Endodermal cell (in vitro differentiated cells): ENCODE data around the gene RAD51D. TPM values are rescaled to one million over a fixed set of nuclear protein-coding genes. Genes with fewer than 3 reads are reported as not detected.

ENCODE experiments used
- DNase-seq: peaks from one replicate; pipeline ENCODE4 v3.0.0-alpha.2; 2017
- H3K27ac ChIP-seq: 2 replicates; pipeline ENCODE4 v1.5.1; 2013; ENCODE audit warnings: mild to moderate bottlenecking, low read depth, low read length, moderate library complexity
- H3K27me3 ChIP-seq: 2 replicates; pipeline ENCODE4 v1.6.1; 2013; ENCODE audit warnings: mild to moderate bottlenecking, low read length, moderate library complexity; ENCODE audit not compliant: insufficient read depth, control insufficient read depth, poor library complexity, severe bottlenecking
- H3K36me3 ChIP-seq: 2 replicates; pipeline ENCODE4 v1.7.0; 2013; ENCODE audit warnings: mild to moderate bottlenecking, low read length, moderate library complexity; ENCODE audit not compliant: control insufficient read depth, insufficient read depth
- H3K4me1 ChIP-seq: one replicate; pipeline ENCODE4 v1.7.0; 2013; ENCODE audit warnings: low read length; ENCODE audit not compliant: control insufficient read depth, insufficient read depth
- H3K4me3 ChIP-seq: 2 replicates; pipeline ENCODE4 v1.5.1; 2013; ENCODE audit warnings: mild to moderate bottlenecking, low read length, moderate library complexity
- H3K9ac ChIP-seq: 2 replicates; pipeline ENCODE4 v1.6.1; 2013; ENCODE audit warnings: mild to moderate bottlenecking, low read length, moderate library complexity; ENCODE audit not compliant: poor library complexity, severe bottlenecking; ENCODE audit errors: extremely low read depth
- H3K9me3 ChIP-seq: 2 replicates; pipeline ENCODE4 v1.6.1; 2013; ENCODE audit warnings: mild to moderate bottlenecking, low read length, moderate library complexity; ENCODE audit not compliant: control insufficient read depth
- H3K27ac Mint-ChIP-seq: 2 replicates; pipeline ENCODE4 v1.8.0; 2020; ENCODE audit warnings: mixed read lengths
- H3K27me3 Mint-ChIP-seq: 2 replicates; pipeline ENCODE4 v1.8.0; 2021; ENCODE audit warnings: mild to moderate bottlenecking, mixed read lengths; ENCODE audit not compliant: insufficient read depth
- H3K36me3 Mint-ChIP-seq: 2 replicates; pipeline ENCODE4 v1.8.0; 2020; ENCODE audit warnings: low read depth, mixed read lengths
- H3K4me1 Mint-ChIP-seq: 2 replicates; pipeline ENCODE4 v1.8.0; 2020; ENCODE audit warnings: mixed read lengths
- H3K4me3 Mint-ChIP-seq: 2 replicates; pipeline ENCODE4 v1.8.0; 2020; ENCODE audit warnings: mild to moderate bottlenecking, moderate library complexity, mixed read lengths
- H3K9me3 Mint-ChIP-seq: 2 replicates; pipeline ENCODE4 v1.8.0; 2020; ENCODE audit warnings: mild to moderate bottlenecking, mixed read lengths
- CTCF ChIP-seq: fragments of 200-600 bp; sonication (generic); conservative IDR thresholded peaks from 2 replicates; pipeline ENCODE4 v1.5.0; 2021; ENCODE audit warnings: antibody characterized with exemption, mild to moderate bottlenecking
- WGBS, 2 experiments: methylation state at CpG; one replicate each; pipeline versions ENCODE4 v1.1.5 to v1.1.7; 2013; ENCODE audit warnings: missing lambda C conversion rate in 2 of 2, mixed read lengths in 1 of 2; ENCODE audit not compliant: insufficient coverage in 1 of 2, insufficient read length in 1 of 2; 5-methylcytosine and 5-hydroxymethylcytosine counted together
- total RNA-seq, 2 donors: library from RNA; stranded (reverse); fragmentation: NEBNext Ultra II Directional in 1 of 2; extraction: Animal tissue kit (Norgen Biotek cat#: 25700) in 1 of 2; gene quantifications; 2 replicates in 1 of 2; 3 replicates in 1 of 2; pipeline ENCODE4 v1.2.1, GENCODE V29; 2021

Gene RAD51D
- total RNA-seq, 2 donors from 2014 or later = 24.8 to 26.0 TPM

DNA sequence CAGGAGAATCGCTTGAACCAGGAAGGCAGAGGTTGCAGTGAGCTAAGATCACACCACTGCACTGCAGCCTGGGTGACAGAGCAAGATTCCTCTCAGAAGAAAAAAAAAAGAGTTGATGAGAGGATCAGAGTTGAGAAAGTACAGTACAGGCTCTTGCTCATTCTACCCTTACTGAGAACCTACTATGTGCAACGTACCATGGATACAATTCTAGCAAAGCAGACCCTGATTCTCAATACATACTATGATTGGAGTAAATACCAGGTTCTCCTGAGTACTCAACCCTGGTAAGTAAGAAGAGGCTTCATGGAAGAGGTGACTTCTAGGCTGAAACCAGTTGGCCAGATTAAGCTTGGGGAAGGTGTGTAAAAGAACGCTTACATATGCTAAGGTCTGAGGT lies 57.4 kb downstream of the RAD51D start:
- no peaks in the 10 kb centered on the region for H3K36me3 ChIP-seq
- Mint-ChIP-seq H3K27me3 (no peaks in the 10 kb centered on the region), H3K4me1 (peaks cover 65% of the 10 kb centered on the region), H3K36me3 (peaks cover 15% of the 10 kb centered on the region), H3K9me3 (no peaks in the 10 kb centered on the region), H3K27ac (peak overlapping the region; percentile 98), H3K4me3 (peak overlapping the region; percentile 43)
- H3K9me3 ChIP-seq = no peaks in the 10 kb centered on the region
- no peak overlapping the region for H3K27ac ChIP-seq
- 94% methylated on average over 2 to 3 of the region's 3 CpGs for WGBS, 2 experiments
- peak overlapping the region; percentile 47 for H3K4me3 ChIP-seq
- H3K4me1 ChIP-seq = peaks cover 11% of the 10 kb centered on the region
- no peak for DNase-seq
- no peak for TF ChIP-seq CTCF
- no peak overlapping the region for H3K9ac ChIP-seq
- H3K27me3 ChIP-seq = no peaks in the 10 kb centered on the region

- Mint-ChIP-seq H3K27ac (no peak overlapping the region), H3K27me3 (no peaks in the 10 kb centered on the region), H3K9me3 (no peaks in the 10 kb centered on the region), H3K4me1 (peaks cover 59% of the 10 kb centered on the region), H3K36me3 (peaks cover 12% of the 10 kb centered on the region), H3K4me3 (no peak overlapping the region)
- H3K9ac ChIP-seq = no peak overlapping the region
- H3K4me1 ChIP-seq = peaks cover 11% of the 10 kb centered on the region
- no peaks in the 10 kb centered on the region for H3K36me3 ChIP-seq
- no peaks in the 10 kb centered on the region for H3K9me3 ChIP-seq
- no peak overlapping the region for H3K4me3 ChIP-seq
- H3K27me3 ChIP-seq = no peaks in the 10 kb centered on the region
- DNase-seq = no peak
- 86 to 91% methylated on average over 1 of the region's 1 CpG for WGBS, 2 experiments
- no peak overlapping the region for H3K27ac ChIP-seq
- TF ChIP-seq CTCF = no peak
Measured at GRCh38 chr17:35057332-35057915, 62.2 kb downstream of the RAD51D start.

GRCh38 chr17:35056013-35056412 lies 63.6 kb downstream of the RAD51D start:
- TF ChIP-seq CTCF = no peak
- peak; percentile 74 for DNase-seq

More at GRCh38 chr17:35056013-35056412, 63.6 kb downstream of the RAD51D start:
- Histone ChIP-seq H3K36me3 (no peaks in the 10 kb centered on the region), H3K4me1 (peaks cover 9% of the 10 kb centered on the region), H3K27me3 (no peaks in the 10 kb centered on the region), H3K27ac (no peak overlapping the region), H3K9me3 (no peaks in the 10 kb centered on the region), H3K9ac (no peak overlapping the region), H3K4me3 (no peak overlapping the region)
- H3K36me3 Mint-ChIP-seq = peaks cover 11% of the 10 kb centered on the region
- no peak overlapping the region for H3K4me3 Mint-ChIP-seq
- peak overlapping the region; percentile 49 for H3K27ac Mint-ChIP-seq
- 76 to 89% methylated on average over 3 of the region's 3 CpGs for WGBS, 2 experiments
- no peaks in the 10 kb centered on the region for H3K9me3 Mint-ChIP-seq
- H3K27me3 Mint-ChIP-seq = no peaks in the 10 kb centered on the region
- peaks cover 68% of the 10 kb centered on the region for H3K4me1 Mint-ChIP-seq
